PC-9 (cell line): Measurements from ENCODE around the gene SLC12A6. TPM values are rescaled to one million over a fixed set of nuclear protein-coding genes. Genes with fewer than 3 reads are reported as not detected.

Source experiments
- BruUV-seq: library from RNA; stranded (reverse); fragments of 400-500 nt; replicated peaks from 2 replicates; lab custom pipeline; 2021; lab: Mats Ljungman, UMichigan
- CTCF ChIA-PET: fragments of 300-600 bp; sonication (Branson Sonifier 250); formaldehyde crosslinking; loops from one replicate; lab custom pipeline; 2022; ENCODE audit warnings: antibody characterized with exemption; lab: Charles Lee
- POLR2A ChIA-PET: fragments of 300-600 bp; sonication (Branson Sonifier 250); formaldehyde crosslinking; loops from one replicate; lab custom pipeline; 2022; ENCODE audit warnings: antibody characterized with exemption; ENCODE audit not compliant: unreplicated experiment; lab: Charles Lee
- DNase-seq, 2 experiments: peaks; one replicate each; pipeline versions ENCODE4 v3.0.0 to v3.0.0-alpha.2; 2015 to 2022; ENCODE audit warnings: mixed read lengths in 1 of 2
- H2AFZ ChIP-seq: fragments of 200-600 bp; sonication (generic); 2 replicates; pipeline ENCODE4 v1.8.1; 2017; ENCODE audit warnings: antibody characterized with exemption
- H3F3A ChIP-seq: fragments of 200-600 bp; sonication (generic); 2 replicates; pipeline ENCODE4 v1.8.1; 2017; ENCODE audit warnings: antibody characterized with exemption, mild to moderate bottlenecking, low read depth; ENCODE audit not compliant: insufficient read depth
- H3K27ac ChIP-seq: fragments of 200-600 bp; sonication (generic); 2 replicates; pipeline ENCODE4 v1.6.1; 2016; ENCODE audit warnings: mixed run types
- H3K27me3 ChIP-seq: fragments of 200-600 bp; sonication (generic); 2 replicates; pipeline ENCODE4 v1.6.1; 2016; ENCODE audit warnings: low read depth, mixed run types; ENCODE audit not compliant: insufficient read depth
- H3K36me3 ChIP-seq: fragments of 200-600 bp; sonication (generic); 2 replicates; pipeline ENCODE4 v1.6.1; 2016; ENCODE audit warnings: low read depth, mixed run types
- H3K4me1 ChIP-seq: fragments of 200-600 bp; sonication (generic); replicated peaks from 2 replicates; pipeline ENCODE4 v1.6.1; 2016; ENCODE audit warnings: mixed run types; ENCODE audit not compliant: insufficient read depth
- H3K4me2 ChIP-seq: fragments of 200-600 bp; sonication (generic); 2 replicates; pipeline ENCODE4 v1.6.1; 2017; ENCODE audit warnings: mixed run types
- H3K4me3 ChIP-seq: fragments of 200-600 bp; sonication (generic); 2 replicates; pipeline ENCODE4 v1.6.1; 2016; ENCODE audit warnings: mixed run types
- H3K79me2 ChIP-seq: fragments of 200-600 bp; sonication (generic); 2 replicates; pipeline ENCODE4 v1.6.1; 2017; ENCODE audit warnings: low read depth, mixed run types
- H3K9me2 ChIP-seq: fragments of 200-600 bp; sonication (generic); 2 replicates; pipeline ENCODE4 v1.8.1; 2017; ENCODE audit warnings: mild to moderate bottlenecking; ENCODE audit not compliant: insufficient read depth
- H3K9me3 ChIP-seq: fragments of 200-600 bp; sonication (generic); 2 replicates; pipeline ENCODE4 v1.8.1; 2016; ENCODE audit warnings: low read depth; ENCODE audit not compliant: insufficient read depth
- H4K20me1 ChIP-seq: fragments of 200-600 bp; sonication (generic); 2 replicates; pipeline ENCODE4 v1.8.1; 2017; ENCODE audit not compliant: insufficient read depth
- EZH2 ChIP-seq: fragments of 200-600 bp; sonication (generic); IDR thresholded peaks from 2 replicates; pipeline ENCODE4 v1.8.0; 2017; ENCODE audit warnings: antibody characterized with exemption, low read depth
- intact Hi-C: fragments of 100-400 bp; cut with micrococcal nuclease; formaldehyde crosslinking; loops from one replicate; pipeline ENCODE4 v1.10.0; 2022; ENCODE audit not compliant: unreplicated experiment
- total RNA-seq: library from RNA; stranded (reverse); gene quantifications from 2 replicates; pipeline ENCODE4 v1.2.3, GENCODE V29; 2021
- TF ChIP-seq, protein P1 (sequence below): fragments of 200-600 bp; sonication (generic); conservative IDR thresholded peaks from 2 replicates; pipeline ENCODE4 v1.6.1; 2017; ENCODE audit warnings: mixed run types, antibody characterized with exemption, mild to moderate bottlenecking, moderate library complexity

Gene SLC12A6
- total RNA-seq, 1 experiment from 2014 or later, result 27.5 TPM

DNA sequence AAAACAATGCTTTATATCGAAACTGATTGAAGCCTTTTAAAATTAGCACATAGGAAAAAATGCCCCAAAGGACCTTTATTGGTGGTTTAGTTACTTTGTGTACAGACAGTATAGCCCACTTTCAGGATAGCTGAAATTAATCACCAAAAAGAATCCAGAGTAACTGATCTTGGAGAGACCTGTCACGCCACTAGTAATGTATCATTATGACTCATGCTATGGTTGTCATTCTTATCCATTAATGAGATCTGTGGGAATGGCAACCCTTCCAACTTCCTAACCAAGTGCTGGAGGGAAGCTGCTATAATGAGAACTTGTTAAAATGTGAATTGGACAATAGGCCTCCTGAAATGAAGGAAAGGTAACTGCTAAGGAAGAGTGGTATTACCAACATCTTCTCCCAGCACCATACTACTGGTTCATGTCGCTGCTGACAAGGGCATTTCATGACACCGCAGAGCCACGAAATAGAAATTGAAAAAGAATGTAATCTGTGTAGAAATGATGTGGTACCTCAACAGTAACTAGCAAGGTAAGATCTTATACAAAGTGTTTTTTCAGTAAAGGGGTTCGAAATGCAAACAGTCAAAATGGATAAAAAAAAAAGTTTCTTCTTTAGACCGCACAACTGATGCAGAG lies 119.9 kb downstream of the SLC12A6 start:
- BruUV-seq, result no TSS peak
- H3K79me2 ChIP-seq, result no peaks in the 10 kb centered on the region
- peak in 1 of 2 experiments; percentile 72 for DNase-seq
- peaks cover 10% of the 10 kb centered on the region for H3F3A ChIP-seq
- H3K36me3 ChIP-seq, result no peaks in the 10 kb centered on the region
- no peak overlapping the region for H2AFZ ChIP-seq
- peaks cover 14% of the 10 kb centered on the region for H3K4me1 ChIP-seq
- ChIA-PET CTCF (no interaction called here), POLR2A (no interaction called here)
- H3K9me3 ChIP-seq, result no peaks in the 10 kb centered on the region
- TF ChIP-seq, protein P1, sequence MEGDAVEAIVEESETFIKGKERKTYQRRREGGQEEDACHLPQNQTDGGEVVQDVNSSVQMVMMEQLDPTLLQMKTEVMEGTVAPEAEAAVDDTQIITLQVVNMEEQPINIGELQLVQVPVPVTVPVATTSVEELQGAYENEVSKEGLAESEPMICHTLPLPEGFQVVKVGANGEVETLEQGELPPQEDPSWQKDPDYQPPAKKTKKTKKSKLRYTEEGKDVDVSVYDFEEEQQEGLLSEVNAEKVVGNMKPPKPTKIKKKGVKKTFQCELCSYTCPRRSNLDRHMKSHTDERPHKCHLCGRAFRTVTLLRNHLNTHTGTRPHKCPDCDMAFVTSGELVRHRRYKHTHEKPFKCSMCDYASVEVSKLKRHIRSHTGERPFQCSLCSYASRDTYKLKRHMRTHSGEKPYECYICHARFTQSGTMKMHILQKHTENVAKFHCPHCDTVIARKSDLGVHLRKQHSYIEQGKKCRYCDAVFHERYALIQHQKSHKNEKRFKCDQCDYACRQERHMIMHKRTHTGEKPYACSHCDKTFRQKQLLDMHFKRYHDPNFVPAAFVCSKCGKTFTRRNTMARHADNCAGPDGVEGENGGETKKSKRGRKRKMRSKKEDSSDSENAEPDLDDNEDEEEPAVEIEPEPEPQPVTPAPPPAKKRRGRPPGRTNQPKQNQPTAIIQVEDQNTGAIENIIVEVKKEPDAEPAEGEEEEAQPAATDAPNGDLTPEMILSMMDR, result no peak
- no peak for TF ChIP-seq EZH2
- no peak overlapping the region for H3K4me3 ChIP-seq
- intact Hi-C loops, result no loop called here
- H3K9me2 ChIP-seq, result no peaks in the 10 kb centered on the region
- H4K20me1 ChIP-seq, result no peaks in the 10 kb centered on the region
- no peaks in the 10 kb centered on the region for H3K27me3 ChIP-seq
- H3K4me2 ChIP-seq, result peak overlapping the region; percentile 13
- H3K27ac ChIP-seq, result peak overlapping the region; percentile 48

DNA sequence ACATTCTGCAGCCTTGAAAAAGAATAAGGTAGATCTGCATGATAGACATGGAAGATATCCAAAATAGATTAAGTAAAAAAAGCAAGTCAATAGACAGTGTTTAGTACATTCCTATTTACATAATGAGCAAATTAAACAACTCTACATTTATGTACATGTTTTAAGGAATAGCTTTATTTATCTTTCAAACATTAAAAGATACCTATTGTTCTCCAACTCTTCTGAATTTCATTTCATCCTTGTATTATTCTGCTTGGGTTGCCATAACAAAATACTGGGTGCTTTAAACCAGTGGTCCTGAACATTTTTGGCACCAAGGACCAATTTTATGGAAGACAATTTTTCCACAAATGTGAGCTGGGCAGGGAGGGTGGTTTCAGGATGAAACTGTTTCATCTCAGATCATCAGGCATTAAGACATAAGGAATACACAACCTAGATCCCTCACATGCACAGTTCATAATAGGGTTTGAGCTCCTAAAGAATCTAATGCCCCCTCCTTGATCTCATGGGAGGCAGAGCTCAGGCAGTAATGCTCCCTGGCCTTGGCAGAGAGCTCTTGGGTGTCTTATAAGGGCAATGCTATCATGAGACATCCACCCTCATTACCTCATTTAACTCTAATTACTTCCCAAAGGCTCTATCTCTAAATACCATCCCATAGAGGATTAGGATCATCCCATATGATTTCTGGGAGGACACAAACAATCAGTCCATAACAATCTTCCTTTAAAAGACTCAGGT lies 120.9 kb downstream of the SLC12A6 start:
- Histone ChIP-seq H3K9me2 (no peaks in the 10 kb centered on the region), H2AFZ (no peak overlapping the region), H3K9me3 (no peaks in the 10 kb centered on the region), H3K27ac (peak overlapping the region; percentile 48; the same call in 1 of the 2 replicates), H3K79me2 (no peaks in the 10 kb centered on the region), H3F3A (peaks cover 10% of the 10 kb centered on the region), H3K36me3 (no peaks in the 10 kb centered on the region), H3K4me1 (peaks cover 14% of the 10 kb centered on the region), H4K20me1 (no peaks in the 10 kb centered on the region), H3K27me3 (no peaks in the 10 kb centered on the region), H3K4me3 (no peak overlapping the region), H3K4me2 (no peak overlapping the region)
- ChIA-PET CTCF (no interaction called here), POLR2A (no interaction called here)
- no peak for TF ChIP-seq EZH2
- TF ChIP-seq, protein P1, result no peak
- no TSS peak for BruUV-seq
- intact Hi-C loops, result no loop called here
- DNase-seq, result no peak

DNA sequence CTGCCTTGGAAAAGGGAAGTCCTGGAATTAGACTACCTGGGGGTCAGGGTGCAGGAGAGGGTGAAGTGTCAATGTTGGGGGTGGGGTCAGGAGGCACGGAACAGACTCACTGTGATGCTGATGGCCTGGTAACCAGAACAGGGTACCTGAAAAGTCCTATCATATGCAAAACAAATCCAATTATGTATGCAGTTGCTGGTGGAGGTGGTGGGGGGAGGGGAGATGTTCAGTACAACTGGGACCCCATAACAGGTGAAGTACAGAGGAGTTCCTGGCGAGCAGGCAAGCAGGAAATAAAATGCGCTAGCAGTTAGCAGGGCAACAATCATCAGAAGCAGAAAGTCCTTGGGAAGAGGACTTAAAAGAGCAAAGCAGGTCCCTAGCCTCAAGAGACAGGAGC lies 123.4 kb downstream of the SLC12A6 start:
- H3K9me2 ChIP-seq, result no peaks in the 10 kb centered on the region
- ChIA-PET CTCF (no interaction called here), POLR2A (no interaction called here)
- no peak overlapping the region for H3K27ac ChIP-seq
- no peaks in the 10 kb centered on the region for H4K20me1 ChIP-seq
- TF ChIP-seq, protein P1, result no peak
- TF ChIP-seq EZH2, result no peak
- H3K36me3 ChIP-seq, result no peaks in the 10 kb centered on the region
- no peaks in the 10 kb centered on the region for H3K9me3 ChIP-seq
- H3K4me3 ChIP-seq, result no peak overlapping the region
- no peak overlapping the region for H2AFZ ChIP-seq
- peaks cover 14% of the 10 kb centered on the region for H3K4me1 ChIP-seq
- no TSS peak for BruUV-seq
- no peak overlapping the region for H3K4me2 ChIP-seq
- H3K27me3 ChIP-seq, result no peaks in the 10 kb centered on the region
- no peak for DNase-seq
- peaks cover 10% of the 10 kb centered on the region for H3F3A ChIP-seq
- peaks cover 3% of the 10 kb centered on the region; the same call in 1 of the 2 replicates for H3K79me2 ChIP-seq
- intact Hi-C loops, result no loop called here
